ENCODE measurements around the gene FNBP1.

FNBP1 gene

GRCh38 chr9:129871046-129871445 is 171.9 kb downstream of the FNBP1 start:
- Histone ChIP-seq H3K4me1 (ENCODE audit: insufficient read depth, low read length) (no peaks in the 10 kb centered on the region), H3K9ac (ENCODE audit: low read depth, low read length) (no peak overlapping the region), H3K36me3 (ENCODE audit: insufficient read depth, low read depth, low read length) (peaks cover 5% of the 10 kb centered on the region; the same call in 1 of the 2 replicates), H3K9me3 (ENCODE audit: insufficient read depth, low read depth, low read length) (no peaks in the 10 kb centered on the region), H3K27ac (ENCODE audit: low read length) (no peak overlapping the region), H3K4me3 (ENCODE audit: low read length) (no peak overlapping the region), H3K27me3 (ENCODE audit: insufficient read depth, low read length) (no peaks in the 10 kb centered on the region)

- Histone ChIP-seq H3K9ac (ENCODE audit: low read depth, low read length) (no peak overlapping the region), H3K36me3 (ENCODE audit: insufficient read depth, low read depth, low read length) (peaks cover 7% of the 10 kb centered on the region; the same call in 1 of the 2 replicates), H3K9me3 (ENCODE audit: insufficient read depth, low read depth, low read length) (no peaks in the 10 kb centered on the region), H3K4me1 (ENCODE audit: insufficient read depth, low read length) (no peaks in the 10 kb centered on the region), H3K27ac (ENCODE audit: low read length) (no peak overlapping the region), H3K27me3 (ENCODE audit: insufficient read depth, low read length) (no peaks in the 10 kb centered on the region), H3K4me3 (ENCODE audit: low read length) (no peak overlapping the region)
Observed at GRCh38 chr9:129869585-129870501, 173.1 kb downstream of the FNBP1 start.

DNA sequence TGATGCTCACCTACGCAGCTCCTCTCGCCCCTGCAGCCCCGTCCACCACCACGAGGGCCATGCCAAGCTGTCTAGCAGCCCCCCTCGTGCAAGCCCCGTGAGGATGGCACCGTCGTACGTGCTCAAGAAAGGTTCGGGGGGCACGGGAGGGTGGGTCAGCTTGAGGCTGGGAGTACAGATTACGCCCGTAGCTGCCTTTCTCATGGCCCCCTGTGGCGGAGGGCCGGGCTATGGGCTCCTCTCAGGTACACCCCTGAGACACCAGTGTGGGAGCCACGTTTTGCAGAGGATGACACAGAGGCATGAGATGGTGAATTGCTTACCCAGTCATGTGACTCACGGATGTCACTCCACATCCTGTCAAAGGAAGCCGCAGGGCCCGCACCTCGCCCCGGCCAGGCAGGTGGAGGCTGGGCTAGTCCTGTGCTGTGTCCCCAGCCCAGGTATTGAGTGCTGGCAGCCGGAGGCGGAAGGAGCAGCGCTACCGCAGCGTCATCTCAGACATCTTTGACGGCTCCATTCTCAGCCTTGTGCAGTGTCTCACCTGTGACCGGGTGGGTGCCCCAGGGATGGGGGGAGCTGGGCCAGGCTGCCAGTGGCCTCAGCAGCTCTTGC is 174.0 kb downstream of the FNBP1 start:
- no peak overlapping the region for H3K4me3 ChIP-seq (ENCODE audit: low read length)
- H3K9me3 ChIP-seq (ENCODE audit: insufficient read depth, low read depth, low read length): no peaks in the 10 kb centered on the region
- no peak overlapping the region for H3K9ac ChIP-seq (ENCODE audit: low read depth, low read length)
- no peak overlapping the region for H3K27ac ChIP-seq (ENCODE audit: low read length)
- no peaks in the 10 kb centered on the region for H3K4me1 ChIP-seq (ENCODE audit: insufficient read depth, low read length)
- H3K36me3 ChIP-seq (ENCODE audit: insufficient read depth, low read depth, low read length): peaks cover 7% of the 10 kb centered on the region; the same call in 1 of the 2 replicates
- H3K27me3 ChIP-seq (ENCODE audit: insufficient read depth, low read length): no peaks in the 10 kb centered on the region

GRCh38 chr9:129868023-129868871 is 174.7 kb downstream of the FNBP1 start:
- Histone ChIP-seq H3K4me1 (ENCODE audit: insufficient read depth, low read length) (no peaks in the 10 kb centered on the region), H3K9ac (ENCODE audit: low read depth, low read length) (no peak overlapping the region), H3K27ac (ENCODE audit: low read length) (no peak overlapping the region), H3K4me3 (ENCODE audit: low read length) (no peak overlapping the region), H3K9me3 (ENCODE audit: insufficient read depth, low read depth, low read length) (no peaks in the 10 kb centered on the region), H3K36me3 (ENCODE audit: insufficient read depth, low read depth, low read length) (peaks cover 7% of the 10 kb centered on the region; the same call in 1 of the 2 replicates), H3K27me3 (ENCODE audit: insufficient read depth, low read length) (no peaks in the 10 kb centered on the region)

DNA sequence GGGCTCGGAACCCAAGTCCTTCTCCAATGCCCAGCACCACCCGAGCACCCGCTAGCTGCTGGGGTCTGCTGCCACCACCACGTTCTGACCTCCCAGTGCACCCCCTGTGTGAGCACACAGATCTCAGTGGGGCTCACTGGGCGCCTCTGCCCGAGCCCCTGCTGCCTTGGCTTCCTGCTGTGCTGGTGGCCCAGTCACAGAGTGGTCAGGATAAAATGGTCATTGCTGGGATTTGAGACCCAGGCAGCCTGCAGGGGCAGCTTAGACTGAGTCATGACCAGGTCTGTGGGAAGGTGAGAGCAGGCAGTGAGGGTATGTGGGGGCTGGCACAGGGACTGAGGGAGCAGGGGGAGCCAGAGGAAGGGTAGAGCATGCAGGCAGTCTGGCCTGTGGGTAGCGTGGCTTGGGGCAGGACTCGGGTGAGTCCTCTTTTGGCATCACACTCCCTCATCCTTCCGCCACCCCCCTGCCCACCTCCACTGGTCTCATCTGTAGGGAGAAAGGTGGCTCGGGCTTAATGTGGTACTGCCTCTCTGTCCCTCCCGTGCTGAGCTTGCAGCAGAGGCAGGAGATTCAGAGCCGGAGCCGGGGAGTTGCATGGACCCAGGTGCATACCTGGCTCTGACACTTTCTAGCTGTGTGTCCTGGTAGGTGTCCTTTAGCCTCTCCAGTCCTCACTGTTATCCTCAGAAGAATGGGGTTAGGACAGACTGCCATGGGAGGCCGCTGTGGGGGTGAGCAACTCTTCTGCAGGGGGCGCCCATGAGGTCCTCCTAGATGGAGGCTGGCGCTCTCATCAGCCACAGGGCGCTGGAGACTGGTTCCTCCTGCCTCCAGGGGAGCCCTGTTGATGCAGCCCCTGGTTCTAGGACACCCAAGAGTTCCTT is 175.6 kb downstream of the FNBP1 start:
- Histone ChIP-seq H3K36me3 (ENCODE audit: insufficient read depth, low read depth, low read length) (peaks cover 7% of the 10 kb centered on the region; the same call in 1 of the 2 replicates), H3K4me3 (ENCODE audit: low read length) (no peak overlapping the region), H3K9me3 (ENCODE audit: insufficient read depth, low read depth, low read length) (no peaks in the 10 kb centered on the region), H3K27me3 (ENCODE audit: insufficient read depth, low read length) (no peaks in the 10 kb centered on the region), H3K4me1 (ENCODE audit: insufficient read depth, low read length) (no peaks in the 10 kb centered on the region), H3K9ac (ENCODE audit: low read depth, low read length) (no peak overlapping the region), H3K27ac (ENCODE audit: low read length) (no peak overlapping the region)

DNA sequence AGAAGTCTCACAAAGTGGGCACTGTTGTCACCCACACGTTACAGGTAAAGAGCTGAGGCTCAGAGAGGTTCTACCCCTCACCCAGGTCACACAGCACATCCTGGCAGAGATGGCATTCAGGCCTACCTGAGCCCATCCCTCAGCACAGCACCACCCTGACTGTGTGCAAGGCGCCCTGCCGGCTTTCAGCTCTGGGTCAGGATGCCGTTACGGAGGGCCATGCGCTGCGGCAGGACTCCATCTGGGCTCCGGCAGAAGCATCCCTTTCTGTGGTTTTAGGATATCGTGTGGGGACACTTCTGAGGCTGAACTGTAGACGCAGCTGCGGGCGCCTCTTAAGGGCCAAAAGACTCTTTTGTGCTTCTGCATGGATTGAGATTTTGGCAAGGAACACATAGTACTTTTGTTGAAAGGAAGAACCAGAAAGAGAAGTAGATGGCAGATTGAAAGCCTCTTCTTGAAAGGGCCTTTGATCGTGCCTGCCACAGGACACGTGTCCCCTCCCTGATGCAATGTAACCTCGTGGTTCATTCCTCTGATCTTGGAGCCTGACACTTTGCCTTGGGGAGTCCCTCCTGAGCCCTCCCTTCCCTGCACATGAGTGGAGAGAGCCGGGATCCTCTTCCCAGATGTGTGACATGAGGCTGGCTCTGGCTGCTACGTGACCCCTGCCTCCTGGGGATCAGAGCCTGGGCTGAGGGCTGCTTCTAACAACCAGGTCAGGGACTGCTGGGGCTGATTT is 176.4 kb downstream of the FNBP1 start:
- Histone ChIP-seq H3K4me1 (ENCODE audit: insufficient read depth, low read length) (no peaks in the 10 kb centered on the region), H3K27me3 (ENCODE audit: insufficient read depth, low read length) (no peaks in the 10 kb centered on the region), H3K27ac (ENCODE audit: low read length) (no peak overlapping the region), H3K9me3 (ENCODE audit: insufficient read depth, low read depth, low read length) (no peaks in the 10 kb centered on the region), H3K4me3 (ENCODE audit: low read length) (no peak overlapping the region), H3K36me3 (ENCODE audit: insufficient read depth, low read depth, low read length) (peaks cover 12% of the 10 kb centered on the region), H3K9ac (ENCODE audit: low read depth, low read length) (no peak overlapping the region)

- Histone ChIP-seq H3K27ac (ENCODE audit: low read length) (no peak overlapping the region), H3K9ac (ENCODE audit: low read depth, low read length) (no peak overlapping the region), H3K4me3 (ENCODE audit: low read length) (no peak overlapping the region), H3K9me3 (ENCODE audit: insufficient read depth, low read depth, low read length) (no peaks in the 10 kb centered on the region), H3K27me3 (ENCODE audit: insufficient read depth, low read length) (no peaks in the 10 kb centered on the region), H3K4me1 (ENCODE audit: insufficient read depth, low read length) (no peaks in the 10 kb centered on the region), H3K36me3 (ENCODE audit: insufficient read depth, low read depth, low read length) (peaks cover 14% of the 10 kb centered on the region)
Observed at GRCh38 chr9:129865668-129866320, 177.2 kb downstream of the FNBP1 start.

DNA sequence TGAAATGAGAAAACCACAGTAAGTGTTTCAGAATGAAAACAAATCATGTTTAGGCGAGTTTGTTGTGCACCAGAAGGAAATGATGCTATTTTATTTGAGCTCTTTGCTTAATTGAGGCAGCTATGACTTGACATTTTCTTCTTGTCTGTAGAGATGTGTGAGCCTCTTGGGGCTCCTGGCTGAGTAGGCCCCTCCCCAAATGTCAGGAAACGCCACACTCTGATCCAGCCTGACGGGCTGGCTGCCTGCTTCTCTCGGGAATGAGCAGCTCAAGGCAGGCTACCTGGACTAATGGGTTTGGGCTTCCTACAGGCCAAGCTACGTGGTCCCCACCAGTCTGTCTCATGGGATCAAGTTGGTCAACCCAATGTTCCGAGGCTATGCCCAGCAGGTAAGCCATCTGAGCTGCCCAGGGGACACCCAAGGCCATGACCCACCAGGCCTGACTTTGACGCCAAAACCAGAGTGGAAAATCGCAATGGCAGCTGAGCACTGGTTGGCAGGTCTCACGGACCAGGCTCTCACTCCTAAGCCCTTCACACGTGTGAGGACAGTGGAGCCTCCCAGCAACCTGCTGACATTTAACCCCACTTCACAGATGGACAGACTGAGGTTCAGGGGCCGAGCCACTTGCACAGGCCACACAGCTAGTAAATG is 177.9 kb downstream of the FNBP1 start:
- Histone ChIP-seq H3K27ac (ENCODE audit: low read length) (no peak overlapping the region), H3K9me3 (ENCODE audit: insufficient read depth, low read depth, low read length) (no peaks in the 10 kb centered on the region), H3K9ac (ENCODE audit: low read depth, low read length) (no peak overlapping the region), H3K4me3 (ENCODE audit: low read length) (no peak overlapping the region), H3K27me3 (ENCODE audit: insufficient read depth, low read length) (no peaks in the 10 kb centered on the region), H3K4me1 (ENCODE audit: insufficient read depth, low read length) (no peaks in the 10 kb centered on the region), H3K36me3 (ENCODE audit: insufficient read depth, low read depth, low read length) (peaks cover 14% of the 10 kb centered on the region)

DNA sequence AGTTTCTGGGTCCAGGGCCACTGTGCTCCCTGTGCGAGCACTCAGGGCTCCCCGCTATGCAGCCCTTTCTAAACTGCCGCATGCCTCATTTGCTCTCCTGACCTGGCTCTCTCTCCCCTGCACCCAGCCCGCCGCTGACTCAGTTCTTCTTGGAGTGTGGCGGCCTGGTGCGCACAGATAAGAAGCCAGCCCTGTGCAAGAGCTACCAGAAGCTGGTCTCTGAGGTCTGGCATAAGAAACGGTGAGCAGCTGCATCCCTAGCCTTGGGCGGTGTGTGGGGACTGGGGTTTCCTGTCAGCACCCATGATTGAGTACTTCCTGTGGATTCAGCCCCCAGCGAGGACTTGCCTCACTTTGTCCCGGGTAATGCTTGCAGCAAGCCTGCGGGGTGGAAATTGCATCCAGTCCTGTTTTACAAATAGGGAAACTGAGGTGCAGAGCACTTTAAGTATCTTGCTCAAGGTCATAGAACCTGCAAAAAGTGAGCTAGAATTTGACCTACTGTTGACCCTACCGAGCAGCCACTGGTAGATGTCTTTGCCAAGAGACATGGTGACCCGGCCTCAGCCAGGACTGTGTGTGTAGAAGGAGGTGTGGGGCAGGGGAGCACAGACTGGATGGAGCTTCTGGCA is 179.8 kb downstream of the FNBP1 start:
- H3K27me3 ChIP-seq (ENCODE audit: insufficient read depth, low read length): no peaks in the 10 kb centered on the region
- H3K27ac ChIP-seq (ENCODE audit: low read length): no peak overlapping the region
- no peak overlapping the region for H3K4me3 ChIP-seq (ENCODE audit: low read length)
- H3K9me3 ChIP-seq (ENCODE audit: insufficient read depth, low read depth, low read length): no peaks in the 10 kb centered on the region
- H3K36me3 ChIP-seq (ENCODE audit: insufficient read depth, low read depth, low read length): peaks cover 14% of the 10 kb centered on the region
- no peak overlapping the region for H3K9ac ChIP-seq (ENCODE audit: low read depth, low read length)
- H3K4me1 ChIP-seq (ENCODE audit: insufficient read depth, low read length): no peaks in the 10 kb centered on the region

All from iPS-20b (cell line).